Mesothelial cell of epicardium (in vitro differentiated cells): ENCODE results near the gene CTDP1. TPM values are rescaled to one million over a fixed set of nuclear protein-coding genes. Genes with fewer than 3 reads are reported as not detected.

Experiments used
- DNase-seq, 2 experiments: peaks; one replicate each; pipeline ENCODE4 v3.0.0; 2021; ENCODE audit warnings: low spot score in 2 of 2; ENCODE audit not compliant: unreplicated experiment in 2 of 2
- H3K27ac Mint-ChIP-seq: 2 replicates; pipeline ENCODE4 v1.8.0; 2021; ENCODE audit warnings: mixed read lengths
- H3K27me3 Mint-ChIP-seq: 2 replicates; pipeline ENCODE4 v1.8.0; 2021; ENCODE audit warnings: low read depth, mixed read lengths
- H3K36me3 Mint-ChIP-seq: 2 replicates; pipeline ENCODE4 v1.8.0; 2021; ENCODE audit warnings: mixed read lengths
- H3K4me1 Mint-ChIP-seq: 2 replicates; pipeline ENCODE4 v1.8.0; 2021; ENCODE audit warnings: mixed read lengths
- H3K4me3 Mint-ChIP-seq: 2 replicates; pipeline ENCODE4 v1.8.0; 2021; ENCODE audit warnings: mild to moderate bottlenecking, moderate library complexity, mixed read lengths
- H3K9me3 Mint-ChIP-seq: 2 replicates; pipeline ENCODE4 v1.8.0; 2021; ENCODE audit warnings: mixed read lengths
- total RNA-seq: library from RNA; stranded (reverse); gene quantifications from 3 replicates; pipeline ENCODE4 v1.2.1, GENCODE V29; 2021
- TF ChIP-seq, protein P1 (sequence below): fragments of 200-600 bp; sonication (generic); IDR thresholded peaks from one replicate; pipeline ENCODE4 v1.5.0; 2021; ENCODE audit warnings: antibody characterized with exemption; ENCODE audit not compliant: unreplicated experiment

The CTDP1 gene
- total RNA-seq, 1 donor from 2014 or later = 24.1 TPM

DNA sequence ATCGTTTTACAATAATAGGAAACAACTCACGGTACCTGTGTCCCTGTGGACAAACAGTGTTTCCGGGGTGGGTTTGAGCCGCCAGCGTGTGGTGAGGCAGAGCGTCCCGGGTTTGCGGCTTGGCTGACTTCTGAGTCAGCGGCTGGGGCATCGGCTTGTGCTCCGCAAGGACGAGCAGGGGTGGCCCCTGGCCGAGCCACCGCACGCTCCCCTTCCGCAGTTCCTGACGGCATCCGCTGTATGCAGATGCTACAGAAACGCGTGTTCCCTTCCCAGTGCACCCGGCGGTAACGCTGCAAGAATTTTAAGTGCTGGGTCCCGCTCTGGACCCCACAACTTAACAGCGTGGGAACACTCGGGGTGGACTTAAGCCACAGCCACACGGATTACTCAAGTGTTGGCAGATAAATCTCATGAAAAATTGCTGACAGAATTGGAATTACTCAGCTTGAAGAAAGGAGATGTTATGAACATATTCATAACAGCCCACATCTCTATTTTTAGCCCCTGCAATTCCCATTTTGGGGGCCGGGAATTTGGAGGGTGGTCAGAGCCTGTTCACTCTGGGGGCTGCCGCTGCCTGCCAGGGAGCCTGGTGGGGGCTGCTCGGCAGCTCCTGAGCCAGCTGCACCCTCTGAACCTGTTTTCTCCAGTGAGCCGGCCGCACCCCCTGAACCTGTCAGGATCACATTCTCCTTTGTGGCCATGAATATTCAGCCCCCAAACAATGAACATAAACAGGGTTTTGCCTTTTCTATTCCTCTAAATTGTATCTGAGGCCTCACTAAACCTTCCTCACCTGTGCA is 105.6 kb downstream of the CTDP1 start:
- DNase-seq = no peak
- Mint-ChIP-seq H3K27me3 (peaks cover 70% of the 10 kb centered on the region), H3K4me1 (peaks cover 3% of the 10 kb centered on the region), H3K9me3 (no peaks in the 10 kb centered on the region), H3K4me3 (no peak overlapping the region), H3K36me3 (no peaks in the 10 kb centered on the region), H3K27ac (no peak overlapping the region)
- TF ChIP-seq, protein P1, sequence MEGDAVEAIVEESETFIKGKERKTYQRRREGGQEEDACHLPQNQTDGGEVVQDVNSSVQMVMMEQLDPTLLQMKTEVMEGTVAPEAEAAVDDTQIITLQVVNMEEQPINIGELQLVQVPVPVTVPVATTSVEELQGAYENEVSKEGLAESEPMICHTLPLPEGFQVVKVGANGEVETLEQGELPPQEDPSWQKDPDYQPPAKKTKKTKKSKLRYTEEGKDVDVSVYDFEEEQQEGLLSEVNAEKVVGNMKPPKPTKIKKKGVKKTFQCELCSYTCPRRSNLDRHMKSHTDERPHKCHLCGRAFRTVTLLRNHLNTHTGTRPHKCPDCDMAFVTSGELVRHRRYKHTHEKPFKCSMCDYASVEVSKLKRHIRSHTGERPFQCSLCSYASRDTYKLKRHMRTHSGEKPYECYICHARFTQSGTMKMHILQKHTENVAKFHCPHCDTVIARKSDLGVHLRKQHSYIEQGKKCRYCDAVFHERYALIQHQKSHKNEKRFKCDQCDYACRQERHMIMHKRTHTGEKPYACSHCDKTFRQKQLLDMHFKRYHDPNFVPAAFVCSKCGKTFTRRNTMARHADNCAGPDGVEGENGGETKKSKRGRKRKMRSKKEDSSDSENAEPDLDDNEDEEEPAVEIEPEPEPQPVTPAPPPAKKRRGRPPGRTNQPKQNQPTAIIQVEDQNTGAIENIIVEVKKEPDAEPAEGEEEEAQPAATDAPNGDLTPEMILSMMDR = no peak

DNA sequence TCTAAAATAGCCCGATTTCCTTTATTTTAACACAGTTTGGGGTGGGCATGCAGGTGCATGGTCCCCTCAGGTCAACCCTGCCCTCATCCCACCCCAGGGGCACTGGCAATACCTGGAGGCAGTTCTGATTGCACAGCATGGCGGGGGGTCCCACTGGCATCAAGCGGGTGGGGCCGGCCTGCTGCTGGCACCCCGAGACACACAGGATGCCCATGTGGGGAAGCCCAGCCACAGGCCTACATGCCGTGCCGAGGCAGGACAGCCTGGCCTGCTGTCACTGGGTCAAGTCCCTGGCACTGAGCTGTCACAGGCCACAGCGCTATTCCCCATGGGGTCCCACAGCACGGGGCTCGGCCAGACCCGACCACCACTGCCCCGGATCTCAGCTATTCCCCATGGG is 106.2 kb downstream of the CTDP1 start:
- TF ChIP-seq, protein P1 = no peak
- Mint-ChIP-seq H3K9me3 (no peaks in the 10 kb centered on the region), H3K4me3 (no peak overlapping the region), H3K36me3 (no peaks in the 10 kb centered on the region), H3K27me3 (peaks cover 76% of the 10 kb centered on the region), H3K27ac (no peak overlapping the region), H3K4me1 (peaks cover 3% of the 10 kb centered on the region)
- no peak for DNase-seq

DNA sequence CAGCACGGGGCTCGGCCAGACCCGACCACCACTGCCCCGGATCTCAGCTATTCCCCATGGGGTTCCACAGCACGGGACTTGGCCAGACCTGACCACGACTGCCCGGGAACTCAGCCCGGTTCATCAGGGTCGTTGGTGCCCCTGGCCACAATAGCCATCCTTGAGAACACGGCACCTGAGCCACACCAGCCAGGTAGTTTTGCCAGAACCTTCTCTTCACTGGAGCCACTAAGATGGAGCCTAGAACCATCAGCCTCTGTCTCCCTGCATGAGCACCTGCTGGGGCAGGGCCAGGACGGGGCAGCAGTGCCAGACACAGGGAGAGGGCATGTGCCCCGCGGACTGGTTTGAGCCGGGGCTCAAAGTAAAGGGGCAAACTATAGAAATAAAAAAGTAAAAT is 106.7 kb downstream of the CTDP1 start:
- Mint-ChIP-seq H3K27me3 (peaks cover 81% of the 10 kb centered on the region), H3K9me3 (no peaks in the 10 kb centered on the region), H3K36me3 (no peaks in the 10 kb centered on the region), H3K4me1 (peaks cover 6% of the 10 kb centered on the region), H3K4me3 (no peak overlapping the region), H3K27ac (no peak overlapping the region)
- DNase-seq = no peak
- TF ChIP-seq, protein P1 = no peak

DNA sequence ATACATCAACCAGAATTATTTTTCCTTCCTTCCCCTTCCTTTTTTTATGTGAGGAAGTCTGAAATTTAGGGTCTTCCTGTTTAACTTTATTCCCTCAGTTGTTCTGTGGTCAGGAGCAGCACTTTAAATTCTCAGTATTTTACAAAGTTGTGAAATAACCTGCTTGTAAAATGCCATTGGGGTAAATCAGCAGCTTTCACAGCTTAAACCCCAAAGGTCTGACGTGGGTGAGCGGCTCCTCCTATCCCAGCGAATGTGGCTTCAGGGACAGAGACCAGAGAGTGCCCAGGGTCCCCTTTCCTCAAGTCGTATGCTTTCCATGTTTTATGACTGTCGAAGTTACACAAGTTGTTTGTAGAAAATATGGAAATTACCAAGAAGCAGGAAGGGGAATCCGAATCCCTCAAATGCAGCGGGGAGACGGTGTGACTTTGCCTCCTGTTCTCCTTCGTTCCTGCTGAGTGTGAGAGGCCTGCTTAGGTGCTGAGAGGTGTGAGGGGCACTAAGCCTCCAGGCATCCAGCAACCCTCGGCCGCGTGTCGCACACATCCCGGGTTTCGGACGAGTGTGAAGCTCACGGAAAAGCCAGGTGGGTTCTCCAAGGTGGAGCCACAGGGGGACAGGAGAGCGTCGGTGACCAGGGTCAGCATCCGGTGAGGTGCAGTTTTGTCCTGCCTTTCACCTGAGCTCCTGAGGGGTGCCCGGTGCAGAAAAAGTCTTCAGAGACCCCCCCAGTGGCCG is 107.4 kb downstream of the CTDP1 start:
- peaks cover 12% of the 10 kb centered on the region for H3K4me1 Mint-ChIP-seq
- no peaks in the 10 kb centered on the region for H3K9me3 Mint-ChIP-seq
- H3K36me3 Mint-ChIP-seq = no peaks in the 10 kb centered on the region
- TF ChIP-seq, protein P1 = no peak
- H3K27me3 Mint-ChIP-seq = peaks cover 86% of the 10 kb centered on the region
- DNase-seq = no peak
- peak overlapping the region; percentile 31 for H3K4me3 Mint-ChIP-seq
- H3K27ac Mint-ChIP-seq = no peak overlapping the region

DNA sequence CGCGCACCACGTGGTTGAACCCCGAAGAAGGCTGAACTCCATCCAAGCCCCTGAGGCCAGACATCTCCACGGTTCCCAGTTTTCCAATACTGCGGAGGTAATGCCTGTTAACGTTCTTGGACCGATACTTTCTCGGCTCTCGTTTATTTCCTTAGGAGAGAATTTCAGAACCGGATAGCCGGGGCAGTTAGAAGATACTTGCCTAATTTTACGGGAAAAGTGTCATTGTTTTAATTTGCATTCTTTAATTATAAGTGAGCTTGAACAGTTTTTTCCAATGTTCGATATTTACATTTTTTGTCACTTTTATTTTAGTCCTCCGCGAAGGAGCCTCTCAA is 107.9 kb downstream of the CTDP1 start:
- peak overlapping the region; percentile 26 for H3K4me3 Mint-ChIP-seq
- DNase-seq = no peak
- peaks cover 86% of the 10 kb centered on the region for H3K27me3 Mint-ChIP-seq

More for the DNA sequence above, 107.9 kb downstream of the CTDP1 start:
- H3K9me3 Mint-ChIP-seq = no peaks in the 10 kb centered on the region
- TF ChIP-seq, protein P1 = no peak
- H3K27ac Mint-ChIP-seq = no peak overlapping the region
- no peaks in the 10 kb centered on the region for H3K36me3 Mint-ChIP-seq
- H3K4me1 Mint-ChIP-seq = peaks cover 12% of the 10 kb centered on the region
